ENCODE data around the gene SORL1. TPM values are rescaled to one million over a fixed set of nuclear protein-coding genes. Genes with fewer than 3 reads are reported as not detected.

Gene SORL1
- total RNA-seq, 2 donors from 2014 or later, result 26.8 to 45.5 TPM

GRCh38 chr11:121463689-121464335 lies 11.7 kb downstream of the SORL1 start:
- no peak for DNase-seq (ENCODE audit: low spot score)
- ATAC-seq, result no peak
- H3K9me3 Mint-ChIP-seq, result no peaks in the 10 kb centered on the region
- H3K36me3 Mint-ChIP-seq, result no peaks in the 10 kb centered on the region
- peak overlapping the region; percentile 84 for H3K4me3 Mint-ChIP-seq
- no peaks in the 10 kb centered on the region for H3K27me3 Mint-ChIP-seq
- H3K27ac Mint-ChIP-seq, result peak overlapping the region; percentile 88 to 92
- H3K4me1 Mint-ChIP-seq (ENCODE audit: low read depth in 2 of 2), result peaks cover 85 to 87% of the 10 kb centered on the region in 2 donors

DNA sequence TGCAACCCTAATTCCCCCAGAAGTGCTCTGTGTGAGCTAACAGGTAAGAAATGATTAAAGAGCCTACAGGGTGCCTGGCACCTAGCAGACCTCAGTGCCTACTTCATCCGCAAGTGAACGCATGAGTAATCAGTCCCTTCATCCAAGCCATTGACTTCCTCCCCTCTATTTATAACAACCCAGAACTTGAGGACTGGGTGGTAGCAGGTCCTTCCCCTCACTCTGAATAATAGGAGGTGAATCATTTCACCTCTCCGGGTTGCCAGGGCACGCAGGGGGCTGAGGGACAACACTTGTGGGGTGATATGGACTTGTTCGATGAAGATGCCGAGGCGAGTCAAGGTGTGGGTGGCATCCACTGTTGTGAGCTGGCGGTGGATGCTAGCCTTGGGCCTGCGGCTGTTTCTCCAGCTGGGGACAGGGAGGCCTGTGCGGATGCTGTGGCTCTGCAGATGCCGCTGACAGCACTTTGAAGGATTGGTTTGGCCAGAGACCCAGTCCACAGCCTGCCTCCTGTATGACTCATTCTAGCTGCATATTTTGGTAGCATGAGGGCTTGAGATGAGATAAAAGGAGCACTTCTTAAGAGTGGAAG lies 12.3 kb downstream of the SORL1 start:
- DNase-seq (ENCODE audit: low spot score) (peak; percentile 84), ATAC-seq (peak; percentile 84 to 86)
- Mint-ChIP-seq H3K27me3 (no peaks in the 10 kb centered on the region), H3K4me1 (ENCODE audit: low read depth in 2 of 2) (peaks cover 85 to 88% of the 10 kb centered on the region in 2 donors), H3K9me3 (no peaks in the 10 kb centered on the region), H3K36me3 (peaks cover under 1% of the 10 kb centered on the region), H3K27ac (peak overlapping the region; percentile 88 to 92), H3K4me3 (peak overlapping the region; percentile 84)

- Mint-ChIP-seq H3K9me3 (no peaks in the 10 kb centered on the region), H3K4me3 (peak overlapping the region; percentile 84), H3K27ac (peak overlapping the region; percentile 88 to 92), H3K36me3 (peaks cover 6% of the 10 kb centered on the region), H3K4me1 (ENCODE audit: low read depth in 2 of 2) (peaks cover 82 to 88% of the 10 kb centered on the region in 2 donors), H3K27me3 (no peaks in the 10 kb centered on the region)
- DNase-seq (ENCODE audit: low spot score) (no peak), ATAC-seq (no peak)
Observed at GRCh38 chr11:121465709-121466062, 13.6 kb downstream of the SORL1 start.

GRCh38 chr11:121466063-121466794 lies 14.1 kb downstream of the SORL1 start:
- DNase-seq (ENCODE audit: low spot score), result no peak
- Mint-ChIP-seq H3K36me3 (peaks cover 6% of the 10 kb centered on the region), H3K27ac (peak overlapping the region; percentile 88 to 92), H3K9me3 (no peaks in the 10 kb centered on the region), H3K4me1 (ENCODE audit: low read depth in 2 of 2) (peaks cover 80 to 90% of the 10 kb centered on the region in 2 donors), H3K27me3 (no peaks in the 10 kb centered on the region), H3K4me3 (peak overlapping the region; percentile 84)
- no peak for ATAC-seq

- DNase-seq (ENCODE audit: low spot score) (no peak), ATAC-seq (no peak)
- Mint-ChIP-seq H3K36me3 (peaks cover 6% of the 10 kb centered on the region), H3K4me3 (peak overlapping the region; percentile 64), H3K27ac (peak overlapping the region; percentile 88 to 92), H3K4me1 (ENCODE audit: low read depth in 2 of 2) (peaks cover 82 to 90% of the 10 kb centered on the region in 2 donors), H3K27me3 (no peaks in the 10 kb centered on the region), H3K9me3 (no peaks in the 10 kb centered on the region)
Observed at GRCh38 chr11:121467471-121467870, 15.4 kb downstream of the SORL1 start.

- Mint-ChIP-seq H3K27ac (peak overlapping the region; percentile 88 to 92), H3K36me3 (peaks cover 6% of the 10 kb centered on the region), H3K4me1 (ENCODE audit: low read depth in 2 of 2) (peaks cover 82 to 90% of the 10 kb centered on the region in 2 donors), H3K9me3 (no peaks in the 10 kb centered on the region), H3K4me3 (peak overlapping the region; percentile 64), H3K27me3 (no peaks in the 10 kb centered on the region)
- ATAC-seq, result peak; percentile 48 to 59
- DNase-seq (ENCODE audit: low spot score), result peak; percentile 76
Observed at GRCh38 chr11:121467965-121468364, 15.9 kb downstream of the SORL1 start.

DNA sequence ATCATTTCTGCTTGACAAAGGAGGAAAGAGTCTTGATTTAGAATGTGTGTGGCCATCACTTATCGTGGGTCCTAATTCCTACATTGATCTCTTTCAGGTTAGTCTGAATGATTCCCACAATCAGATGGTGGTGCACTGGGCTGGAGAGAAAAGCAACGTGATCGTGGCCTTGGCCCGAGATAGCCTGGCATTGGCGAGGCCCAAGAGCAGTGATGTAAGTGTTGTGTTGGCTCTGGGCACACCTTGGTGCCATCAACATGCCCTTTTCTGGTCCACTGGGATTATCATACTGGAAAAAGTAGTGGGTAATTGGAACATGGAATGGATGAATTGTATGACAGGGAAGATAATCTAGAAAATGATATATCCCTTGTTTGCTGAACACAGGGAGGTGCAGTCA lies 17.8 kb downstream of the SORL1 start:
- no peaks in the 10 kb centered on the region for H3K9me3 Mint-ChIP-seq
- peaks cover 74 to 87% of the 10 kb centered on the region in 2 donors for H3K4me1 Mint-ChIP-seq (ENCODE audit: low read depth in 2 of 2)
- no peak for ATAC-seq
- H3K27me3 Mint-ChIP-seq, result no peaks in the 10 kb centered on the region
- no peak overlapping the region for H3K4me3 Mint-ChIP-seq
- peaks cover 6% of the 10 kb centered on the region for H3K36me3 Mint-ChIP-seq
- peak overlapping the region; percentile 88 to 92 for H3K27ac Mint-ChIP-seq
- no peak for DNase-seq (ENCODE audit: low spot score)

DNA sequence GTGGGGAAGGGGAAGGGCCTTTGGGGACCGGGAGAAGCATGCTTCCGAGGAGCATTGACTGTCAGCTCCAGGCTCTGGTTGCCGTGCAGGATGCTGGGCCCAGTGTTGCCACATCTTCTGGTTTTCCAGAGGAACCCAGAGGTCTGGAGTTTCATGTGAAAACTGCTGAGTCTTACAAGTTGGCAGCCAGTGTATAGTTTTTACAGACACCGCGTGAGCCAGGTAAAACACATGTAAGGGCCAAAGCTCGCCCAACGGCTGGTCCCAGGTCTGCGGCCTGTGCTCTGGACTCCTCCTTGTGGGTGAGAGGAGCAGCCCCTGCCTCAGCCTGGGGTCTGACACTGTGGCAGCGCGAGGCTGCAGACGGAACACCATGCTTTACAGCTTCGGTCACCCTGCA lies 19.1 kb downstream of the SORL1 start:
- Mint-ChIP-seq H3K9me3 (no peaks in the 10 kb centered on the region), H3K4me1 (ENCODE audit: low read depth in 2 of 2) (peaks cover 75 to 86% of the 10 kb centered on the region in 2 donors), H3K27me3 (no peaks in the 10 kb centered on the region), H3K27ac (peak overlapping the region; percentile 72 to 92), H3K36me3 (peaks cover 6% of the 10 kb centered on the region), H3K4me3 (peak overlapping the region; percentile 73)
- ATAC-seq, result no peak
- no peak for DNase-seq (ENCODE audit: low spot score)

GRCh38 chr11:121472312-121472711 lies 20.2 kb downstream of the SORL1 start:
- peaks cover 78 to 89% of the 10 kb centered on the region in 2 donors for H3K4me1 Mint-ChIP-seq (ENCODE audit: low read depth in 2 of 2)
- H3K36me3 Mint-ChIP-seq, result peaks cover 6% of the 10 kb centered on the region
- peak; percentile 85 to 89 for ATAC-seq

DNA sequence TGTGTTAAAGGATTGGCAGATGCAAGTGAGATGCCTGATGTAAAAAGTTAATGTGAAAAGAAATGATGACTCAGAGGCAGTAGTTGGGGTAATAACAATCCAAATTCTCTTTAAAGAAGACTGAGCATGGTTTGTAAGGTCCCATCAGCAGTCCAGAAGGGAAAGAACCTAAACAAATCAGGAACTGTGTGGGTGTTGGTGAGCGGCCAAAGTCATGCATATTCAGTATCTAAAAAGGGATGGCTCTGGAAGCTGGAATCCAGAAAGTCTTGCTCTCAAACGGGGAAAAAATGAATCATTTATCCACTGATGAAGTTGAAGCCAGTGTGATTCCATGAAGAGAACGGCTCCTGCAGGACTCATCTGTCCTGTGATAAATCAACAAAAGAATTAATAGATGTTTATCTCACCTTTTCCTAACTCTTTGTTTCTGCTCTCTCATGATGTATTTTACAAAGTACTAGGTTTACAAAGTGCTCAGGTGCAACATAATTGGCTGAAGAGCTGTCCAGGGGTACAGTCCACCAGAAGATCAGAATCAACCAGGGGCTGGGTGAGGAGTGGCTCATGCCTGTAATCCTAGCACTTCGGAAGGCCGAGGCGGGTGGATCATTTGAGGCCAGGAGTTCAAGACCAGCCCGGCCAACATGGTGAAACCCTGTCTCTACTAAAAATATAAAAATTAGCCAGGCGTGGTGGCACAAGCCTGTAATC lies 21.1 kb downstream of the SORL1 start:
- Mint-ChIP-seq H3K4me1 (ENCODE audit: low read depth in 2 of 2) (peaks cover 75 to 83% of the 10 kb centered on the region in 2 donors), H3K27me3 (no peaks in the 10 kb centered on the region), H3K9me3 (no peaks in the 10 kb centered on the region), H3K36me3 (peaks cover 7% of the 10 kb centered on the region), H3K27ac (peak overlapping the region; percentile 72 to 92), H3K4me3 (peak overlapping the region; percentile 73)
- no peak for ATAC-seq
- DNase-seq (ENCODE audit: low spot score), result no peak

More at GRCh38 chr11:121472312-121472711, 20.2 kb downstream of the SORL1 start:
- peak; percentile 77 for DNase-seq (ENCODE audit: low spot score)
- Mint-ChIP-seq H3K4me3 (peak overlapping the region; percentile 73), H3K27ac (peak overlapping the region; percentile 72 to 92), H3K9me3 (no peaks in the 10 kb centered on the region), H3K27me3 (no peaks in the 10 kb centered on the region)

GRCh38 chr11:121474680-121475079 lies 22.6 kb downstream of the SORL1 start:
- no peak for DNase-seq (ENCODE audit: low spot score)
- no peaks in the 10 kb centered on the region for H3K27me3 Mint-ChIP-seq
- H3K36me3 Mint-ChIP-seq, result peaks cover 8% of the 10 kb centered on the region
- peak overlapping the region; percentile 7 to 92 for H3K27ac Mint-ChIP-seq
- ATAC-seq, result no peak
- no peaks in the 10 kb centered on the region for H3K9me3 Mint-ChIP-seq
- peaks cover 72 to 73% of the 10 kb centered on the region in 2 donors for H3K4me1 Mint-ChIP-seq (ENCODE audit: low read depth in 2 of 2)
- no peak overlapping the region for H3K4me3 Mint-ChIP-seq

- Mint-ChIP-seq H3K27ac (peak overlapping the region; percentile 7 to 92), H3K9me3 (no peaks in the 10 kb centered on the region), H3K4me1 (ENCODE audit: low read depth in 2 of 2) (peaks cover 62 to 64% of the 10 kb centered on the region in 2 donors), H3K27me3 (no peaks in the 10 kb centered on the region), H3K4me3 (peak overlapping the region; percentile 12), H3K36me3 (peaks cover 5% of the 10 kb centered on the region)
- no peak for ATAC-seq
- DNase-seq (ENCODE audit: low spot score), result no peak
Observed at GRCh38 chr11:121476379-121477032, 24.4 kb downstream of the SORL1 start.

DNA sequence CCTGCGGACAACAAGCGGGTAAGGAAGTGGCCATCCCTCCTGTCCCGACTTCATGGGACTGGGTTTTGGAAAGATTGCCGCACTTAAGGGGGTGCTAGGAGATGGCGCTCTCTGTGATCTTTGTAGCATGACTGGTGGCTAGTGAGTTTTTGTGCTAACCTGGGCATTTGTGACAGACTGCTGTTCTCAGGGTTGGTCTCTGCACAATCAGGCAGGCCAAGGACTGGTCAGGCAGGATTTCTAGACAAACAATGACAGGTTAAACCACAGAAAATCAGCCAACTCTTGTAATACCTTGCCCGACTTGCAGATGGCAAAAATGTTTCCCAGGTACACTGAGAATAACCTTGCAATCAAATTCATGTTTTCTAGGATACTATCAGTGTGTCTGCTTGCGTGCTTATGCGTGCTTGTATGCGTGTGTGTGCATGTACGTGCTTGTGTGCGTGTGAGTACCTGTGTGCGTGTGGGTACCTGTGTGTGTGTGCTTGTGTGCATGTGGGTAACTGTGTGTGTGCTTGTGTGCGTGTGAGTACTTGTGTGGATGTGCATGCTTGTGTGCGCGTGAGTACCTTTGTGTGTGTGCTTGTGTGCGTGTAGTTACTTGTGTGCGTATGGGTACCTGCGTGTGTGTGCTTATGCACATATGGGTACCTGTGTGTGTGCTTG lies 26.2 kb downstream of the SORL1 start:
- peaks cover 60 to 61% of the 10 kb centered on the region in 2 donors for H3K4me1 Mint-ChIP-seq (ENCODE audit: low read depth in 2 of 2)
- no peaks in the 10 kb centered on the region for H3K27me3 Mint-ChIP-seq
- peaks cover 5% of the 10 kb centered on the region for H3K36me3 Mint-ChIP-seq

More for the DNA sequence above, 26.2 kb downstream of the SORL1 start:
- peak overlapping the region; percentile 26 to 92 for H3K27ac Mint-ChIP-seq
- no peaks in the 10 kb centered on the region for H3K9me3 Mint-ChIP-seq
- no peak overlapping the region for H3K4me3 Mint-ChIP-seq
- no peak for ATAC-seq
- no peak for DNase-seq (ENCODE audit: low spot score)

Measured in natural killer cell treated with Interleukin-12 subunit alpha and Interleukin-12 subunit beta and Interleukin-15 and Interleukin-18, amount 100 ng/mL, for 72 hours (primary cell).